Measurements from ENCODE around the gene NPR1. TPM values are rescaled to one million over a fixed set of nuclear protein-coding genes. Genes with fewer than 3 reads are reported as not detected.

The NPR1 gene
- total and polyA plus RNA-seq, 2 experiments from 2014 or later = 3.7 to 9.0 TPM

DNA sequence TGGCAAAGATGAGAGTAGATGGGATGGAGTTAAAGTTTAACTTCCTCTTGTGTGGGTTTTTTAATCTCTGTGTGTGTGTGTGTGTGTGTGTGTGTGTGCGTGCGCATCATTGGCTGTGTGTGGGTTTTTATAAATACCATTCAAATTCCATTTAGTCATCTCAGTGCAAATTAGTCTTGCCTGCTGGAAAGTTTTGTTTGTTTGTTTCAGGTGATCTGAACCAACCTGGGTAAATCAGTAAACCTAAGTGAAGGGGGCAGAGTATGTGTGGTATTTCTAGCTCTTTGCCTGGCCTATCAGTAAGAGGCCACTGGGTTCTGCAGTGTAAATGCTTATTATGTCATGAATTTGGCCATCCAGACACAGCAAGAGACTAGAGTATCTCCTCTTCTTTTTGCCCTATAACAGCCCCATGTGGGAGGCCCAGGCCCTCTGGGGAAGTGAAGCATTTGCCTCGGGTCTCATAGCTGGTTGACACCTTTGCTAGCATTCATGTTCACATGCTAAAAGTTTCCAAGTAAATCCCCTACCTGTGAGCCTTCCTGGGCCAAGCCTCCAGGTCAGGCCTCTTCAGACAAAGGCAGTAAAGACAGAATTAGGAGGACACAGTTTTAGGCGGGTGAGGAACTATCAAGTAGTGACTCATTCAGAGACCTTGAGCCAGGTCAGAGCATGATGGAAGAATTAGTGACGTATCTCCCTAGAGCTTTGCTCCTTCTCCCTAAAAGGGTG lies 64.1 kb downstream of the NPR1 start (continued):
- TF ChIP-seq, protein P1, sequence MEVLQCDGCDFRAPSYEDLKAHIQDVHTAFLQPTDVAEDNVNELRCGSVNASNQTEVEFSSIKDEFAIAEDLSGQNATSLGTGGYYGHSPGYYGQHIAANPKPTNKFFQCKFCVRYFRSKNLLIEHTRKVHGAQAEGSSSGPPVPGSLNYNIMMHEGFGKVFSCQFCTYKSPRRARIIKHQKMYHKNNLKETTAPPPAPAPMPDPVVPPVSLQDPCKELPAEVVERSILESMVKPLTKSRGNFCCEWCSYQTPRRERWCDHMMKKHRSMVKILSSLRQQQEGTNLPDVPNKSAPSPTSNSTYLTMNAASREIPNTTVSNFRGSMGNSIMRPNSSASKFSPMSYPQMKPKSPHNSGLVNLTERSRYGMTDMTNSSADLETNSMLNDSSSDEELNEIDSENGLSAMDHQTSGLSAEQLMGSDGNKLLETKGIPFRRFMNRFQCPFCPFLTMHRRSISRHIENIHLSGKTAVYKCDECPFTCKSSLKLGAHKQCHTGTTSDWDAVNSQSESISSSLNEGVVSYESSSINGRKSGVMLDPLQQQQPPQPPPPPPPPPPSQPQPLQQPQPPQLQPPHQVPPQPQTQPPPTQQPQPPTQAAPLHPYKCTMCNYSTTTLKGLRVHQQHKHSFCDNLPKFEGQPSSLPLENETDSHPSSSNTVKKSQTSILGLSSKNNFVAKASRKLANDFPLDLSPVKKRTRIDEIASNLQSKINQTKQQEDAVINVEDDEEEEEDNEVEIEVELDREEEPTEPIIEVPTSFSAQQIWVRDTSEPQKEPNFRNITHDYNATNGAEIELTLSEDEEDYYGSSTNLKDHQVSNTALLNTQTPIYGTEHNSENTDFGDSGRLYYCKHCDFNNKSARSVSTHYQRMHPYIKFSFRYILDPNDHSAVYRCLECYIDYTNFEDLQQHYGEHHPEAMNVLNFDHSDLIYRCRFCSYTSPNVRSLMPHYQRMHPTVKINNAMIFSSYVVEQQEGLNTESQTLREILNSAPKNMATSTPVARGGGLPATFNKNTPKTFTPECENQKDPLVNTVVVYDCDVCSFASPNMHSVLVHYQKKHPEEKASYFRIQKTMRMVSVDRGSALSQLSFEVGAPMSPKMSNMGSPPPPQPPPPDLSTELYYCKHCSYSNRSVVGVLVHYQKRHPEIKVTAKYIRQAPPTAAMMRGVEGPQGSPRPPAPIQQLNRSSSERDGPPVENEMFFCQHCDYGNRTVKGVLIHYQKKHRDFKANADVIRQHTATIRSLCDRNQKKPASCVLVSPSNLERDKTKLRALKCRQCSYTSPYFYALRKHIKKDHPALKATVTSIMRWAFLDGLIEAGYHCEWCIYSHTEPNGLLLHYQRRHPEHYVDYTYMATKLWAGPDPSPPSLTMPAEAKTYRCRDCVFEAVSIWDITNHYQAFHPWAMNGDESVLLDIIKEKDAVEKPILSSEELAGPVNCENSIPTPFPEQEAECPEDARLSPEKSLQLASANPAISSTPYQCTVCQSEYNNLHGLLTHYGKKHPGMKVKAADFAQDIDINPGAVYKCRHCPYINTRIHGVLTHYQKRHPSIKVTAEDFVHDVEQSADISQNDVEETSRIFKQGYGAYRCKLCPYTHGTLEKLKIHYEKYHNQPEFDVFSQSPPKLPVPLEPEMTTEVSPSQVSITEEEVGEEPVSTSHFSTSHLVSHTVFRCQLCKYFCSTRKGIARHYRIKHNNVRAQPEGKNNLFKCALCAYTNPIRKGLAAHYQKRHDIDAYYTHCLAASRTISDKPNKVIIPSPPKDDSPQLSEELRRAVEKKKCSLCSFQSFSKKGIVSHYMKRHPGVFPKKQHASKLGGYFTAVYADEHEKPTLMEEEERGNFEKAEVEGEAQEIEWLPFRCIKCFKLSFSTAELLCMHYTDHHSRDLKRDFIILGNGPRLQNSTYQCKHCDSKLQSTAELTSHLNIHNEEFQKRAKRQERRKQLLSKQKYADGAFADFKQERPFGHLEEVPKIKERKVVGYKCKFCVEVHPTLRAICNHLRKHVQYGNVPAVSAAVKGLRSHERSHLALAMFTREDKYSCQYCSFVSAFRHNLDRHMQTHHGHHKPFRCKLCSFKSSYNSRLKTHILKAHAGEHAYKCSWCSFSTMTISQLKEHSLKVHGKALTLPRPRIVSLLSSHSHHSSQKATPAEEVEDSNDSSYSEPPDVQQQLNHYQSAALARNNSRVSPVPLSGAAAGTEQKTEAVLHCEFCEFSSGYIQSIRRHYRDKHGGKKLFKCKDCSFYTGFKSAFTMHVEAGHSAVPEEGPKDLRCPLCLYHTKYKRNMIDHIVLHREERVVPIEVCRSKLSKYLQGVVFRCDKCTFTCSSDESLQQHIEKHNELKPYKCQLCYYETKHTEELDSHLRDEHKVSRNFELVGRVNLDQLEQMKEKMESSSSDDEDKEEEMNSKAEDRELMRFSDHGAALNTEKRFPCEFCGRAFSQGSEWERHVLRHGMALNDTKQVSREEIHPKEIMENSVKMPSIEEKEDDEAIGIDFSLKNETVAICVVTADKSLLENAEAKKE (CRISPR knock-in tag; IDR thresholded peaks at IDR 0.05) = no peak
- TF ChIP-seq EZH2phosphoT487 (IDR thresholded peaks at IDR 0.05; ENCODE audit: unreplicated experiment) = no peak
- TF ChIP-seq, protein P2, sequence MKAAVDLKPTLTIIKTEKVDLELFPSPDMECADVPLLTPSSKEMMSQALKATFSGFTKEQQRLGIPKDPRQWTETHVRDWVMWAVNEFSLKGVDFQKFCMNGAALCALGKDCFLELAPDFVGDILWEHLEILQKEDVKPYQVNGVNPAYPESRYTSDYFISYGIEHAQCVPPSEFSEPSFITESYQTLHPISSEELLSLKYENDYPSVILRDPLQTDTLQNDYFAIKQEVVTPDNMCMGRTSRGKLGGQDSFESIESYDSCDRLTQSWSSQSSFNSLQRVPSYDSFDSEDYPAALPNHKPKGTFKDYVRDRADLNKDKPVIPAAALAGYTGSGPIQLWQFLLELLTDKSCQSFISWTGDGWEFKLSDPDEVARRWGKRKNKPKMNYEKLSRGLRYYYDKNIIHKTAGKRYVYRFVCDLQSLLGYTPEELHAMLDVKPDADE (IDR thresholded peaks at IDR 0.05) = no peak
- TF ChIP-seq, protein P3, sequence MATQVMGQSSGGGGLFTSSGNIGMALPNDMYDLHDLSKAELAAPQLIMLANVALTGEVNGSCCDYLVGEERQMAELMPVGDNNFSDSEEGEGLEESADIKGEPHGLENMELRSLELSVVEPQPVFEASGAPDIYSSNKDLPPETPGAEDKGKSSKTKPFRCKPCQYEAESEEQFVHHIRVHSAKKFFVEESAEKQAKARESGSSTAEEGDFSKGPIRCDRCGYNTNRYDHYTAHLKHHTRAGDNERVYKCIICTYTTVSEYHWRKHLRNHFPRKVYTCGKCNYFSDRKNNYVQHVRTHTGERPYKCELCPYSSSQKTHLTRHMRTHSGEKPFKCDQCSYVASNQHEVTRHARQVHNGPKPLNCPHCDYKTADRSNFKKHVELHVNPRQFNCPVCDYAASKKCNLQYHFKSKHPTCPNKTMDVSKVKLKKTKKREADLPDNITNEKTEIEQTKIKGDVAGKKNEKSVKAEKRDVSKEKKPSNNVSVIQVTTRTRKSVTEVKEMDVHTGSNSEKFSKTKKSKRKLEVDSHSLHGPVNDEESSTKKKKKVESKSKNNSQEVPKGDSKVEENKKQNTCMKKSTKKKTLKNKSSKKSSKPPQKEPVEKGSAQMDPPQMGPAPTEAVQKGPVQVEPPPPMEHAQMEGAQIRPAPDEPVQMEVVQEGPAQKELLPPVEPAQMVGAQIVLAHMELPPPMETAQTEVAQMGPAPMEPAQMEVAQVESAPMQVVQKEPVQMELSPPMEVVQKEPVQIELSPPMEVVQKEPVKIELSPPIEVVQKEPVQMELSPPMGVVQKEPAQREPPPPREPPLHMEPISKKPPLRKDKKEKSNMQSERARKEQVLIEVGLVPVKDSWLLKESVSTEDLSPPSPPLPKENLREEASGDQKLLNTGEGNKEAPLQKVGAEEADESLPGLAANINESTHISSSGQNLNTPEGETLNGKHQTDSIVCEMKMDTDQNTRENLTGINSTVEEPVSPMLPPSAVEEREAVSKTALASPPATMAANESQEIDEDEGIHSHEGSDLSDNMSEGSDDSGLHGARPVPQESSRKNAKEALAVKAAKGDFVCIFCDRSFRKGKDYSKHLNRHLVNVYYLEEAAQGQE (IDR thresholded peaks at IDR 0.05; ENCODE audit: unreplicated experiment) = no peak
- TF ChIP-seq ZNF114 (CRISPR knock-in tag; IDR thresholded peaks at IDR 0.05) = no peak
- TF ChIP-seq POLR2AphosphoS5 (IDR thresholded peaks at IDR 0.05; ENCODE audit: low read depth) = no peak

Small RNAs within 50 kb of the gene (microRNA-seq; reads per million reads assigned to microRNA genes)
- not detected for gene MIR8083

Small RNAs within 50 kb of the gene (small RNA-seq; reads per million reads assigned to genes)
- not detected for gene MIR8083 (ENCODE audit: low replicate concordance)
- gene RF00019 (ENCODE audit: low replicate concordance) = not detected
- gene RN7SL372P (ENCODE audit: low replicate concordance) = not detected

Other genes with a start within 250 kb of the NPR1 start
- not detected in 2 replicates for gene S100A7, start 218.0 kb upstream of the NPR1 start, total RNA-seq (2014; rRNA removed; shearing (Covaris generic))
- gene S100A7, start 218.0 kb upstream of the NPR1 start, polyA plus RNA-seq (2016; fragmentation: Nextera tagmentation; extraction: Ambion mirVana) = not detected in 2 replicates
- 7.3 and 9.4 TPM in 2 replicates for gene S100A6, start 142.7 kb upstream of the NPR1 start, total RNA-seq (2014; rRNA removed; shearing (Covaris generic))
- gene S100A6, start 142.7 kb upstream of the NPR1 start, polyA plus RNA-seq (2016; fragmentation: Nextera tagmentation; extraction: Ambion mirVana) = 77.5 and 98.0 TPM in 2 replicates
- gene S100A5, start 137.8 kb upstream of the NPR1 start, total RNA-seq (2014; rRNA removed; shearing (Covaris generic)) = not detected in 2 replicates
- gene S100A5, start 137.8 kb upstream of the NPR1 start, polyA plus RNA-seq (2016; fragmentation: Nextera tagmentation; extraction: Ambion mirVana) = 0.47 TPM in 1 of 2 replicates, not detected in the other
- gene S100A4, start 132.9 kb upstream of the NPR1 start, total RNA-seq (2014; rRNA removed; shearing (Covaris generic)) = 8.2 and 14.2 TPM in 2 replicates
- gene S100A4, start 132.9 kb upstream of the NPR1 start, polyA plus RNA-seq (2016; fragmentation: Nextera tagmentation; extraction: Ambion mirVana) = 34.6 and 36.0 TPM in 2 replicates
- gene S100A3, start 129.4 kb upstream of the NPR1 start, total RNA-seq (2014; rRNA removed; shearing (Covaris generic)) = not detected in 2 replicates
- not detected in 2 replicates for gene S100A3, start 129.4 kb upstream of the NPR1 start, polyA plus RNA-seq (2016; fragmentation: Nextera tagmentation; extraction: Ambion mirVana)
- 0.66 TPM in 1 of 2 replicates, not detected in the other for gene S100A2, start 112.8 kb upstream of the NPR1 start, total RNA-seq (2014; rRNA removed; shearing (Covaris generic))
- 0.89 and 1.1 TPM in 2 replicates for gene S100A2, start 112.8 kb upstream of the NPR1 start, polyA plus RNA-seq (2016; fragmentation: Nextera tagmentation; extraction: Ambion mirVana)
- 10.6 and 20.4 TPM in 2 replicates for gene S100A16, start 65.6 kb upstream of the NPR1 start, total RNA-seq (2014; rRNA removed; shearing (Covaris generic))
- gene S100A16, start 65.6 kb upstream of the NPR1 start, polyA plus RNA-seq (2016; fragmentation: Nextera tagmentation; extraction: Ambion mirVana) = 10.5 and 13.0 TPM in 2 replicates
- 0.28 TPM in 1 of 2 replicates, not detected in the other for gene S100A14, start 62.4 kb upstream of the NPR1 start, total RNA-seq (2014; rRNA removed; shearing (Covaris generic))
- 0.53 and 0.64 TPM in 2 replicates for gene S100A14, start 62.4 kb upstream of the NPR1 start, polyA plus RNA-seq (2016; fragmentation: Nextera tagmentation; extraction: Ambion mirVana)
- 32.7 and 35.3 TPM in 2 replicates for gene S100A13, start 51.2 kb upstream of the NPR1 start, total RNA-seq (2014; rRNA removed; shearing (Covaris generic))
- 165 and 182 TPM in 2 replicates for gene S100A13, start 51.2 kb upstream of the NPR1 start, polyA plus RNA-seq (2016; fragmentation: Nextera tagmentation; extraction: Ambion mirVana)
- 0.66 TPM in 1 of 2 replicates, not detected in the other for gene S100A1, start 50.3 kb upstream of the NPR1 start, total RNA-seq (2014; rRNA removed; shearing (Covaris generic))
- 0.13 TPM in 1 of 2 replicates, not detected in the other for gene S100A1, start 50.3 kb upstream of the NPR1 start, polyA plus RNA-seq (2016; fragmentation: Nextera tagmentation; extraction: Ambion mirVana)
- gene CHTOP, start 44.6 kb upstream of the NPR1 start, total RNA-seq (2014; rRNA removed; shearing (Covaris generic)) = 68.9 and 73.4 TPM in 2 replicates
- gene CHTOP, start 44.6 kb upstream of the NPR1 start, polyA plus RNA-seq (2016; fragmentation: Nextera tagmentation; extraction: Ambion mirVana) = 86.6 and 97.8 TPM in 2 replicates
- 25.6 and 28.1 TPM in 2 replicates for gene SNAPIN, start 20.0 kb upstream of the NPR1 start, total RNA-seq (2014; rRNA removed; shearing (Covaris generic))
- 43.7 and 48.5 TPM in 2 replicates for gene SNAPIN, start 20.0 kb upstream of the NPR1 start, polyA plus RNA-seq (2016; fragmentation: Nextera tagmentation; extraction: Ambion mirVana)
- gene ILF2, start 7.7 kb upstream of the NPR1 start, total RNA-seq (2014; rRNA removed; shearing (Covaris generic)) = 314 and 337 TPM in 2 replicates
- 204 and 214 TPM in 2 replicates for gene ILF2, start 7.7 kb upstream of the NPR1 start, polyA plus RNA-seq (2016; fragmentation: Nextera tagmentation; extraction: Ambion mirVana)
- gene INTS3, start 49.4 kb downstream of the NPR1 start, total RNA-seq (2014; rRNA removed; shearing (Covaris generic)) = 51.3 and 51.5 TPM in 2 replicates
- gene INTS3, start 49.4 kb downstream of the NPR1 start, polyA plus RNA-seq (2016; fragmentation: Nextera tagmentation; extraction: Ambion mirVana) = 21.5 and 22.7 TPM in 2 replicates
- 18.8 and 24.2 TPM in 2 replicates for gene SLC27A3, start 96.7 kb downstream of the NPR1 start, total RNA-seq (2014; rRNA removed; shearing (Covaris generic))
- gene SLC27A3, start 96.7 kb downstream of the NPR1 start, polyA plus RNA-seq (2016; fragmentation: Nextera tagmentation; extraction: Ambion mirVana) = 26.3 and 27.1 TPM in 2 replicates
- gene GATAD2B, start 244.3 kb downstream of the NPR1 start, total RNA-seq (2014; rRNA removed; shearing (Covaris generic)) = 17.3 and 17.8 TPM in 2 replicates
- 4.4 and 5.2 TPM in 2 replicates for gene GATAD2B, start 244.3 kb downstream of the NPR1 start, polyA plus RNA-seq (2016; fragmentation: Nextera tagmentation; extraction: Ambion mirVana)

Measured in GM23338 (cell line).